OCI-LY7 (cell line): ENCODE data around the gene PITPNC1. TPM values are rescaled to one million over a fixed set of nuclear protein-coding genes. Genes with fewer than 3 reads are reported as not detected.

Experiments used
- BruUV-seq: library from RNA; stranded (reverse); fragments of 400-500 nt; replicated peaks from 2 replicates; lab custom pipeline; 2021; lab: Mats Ljungman, UMichigan
- CTCF ChIA-PET: fragments of 300-600 bp; sonication (Branson Sonifier 250); formaldehyde crosslinking; loops from one replicate; lab custom pipeline; 2022; ENCODE audit warnings: antibody characterized with exemption; ENCODE audit not compliant: unreplicated experiment; lab: Charles Lee
- POLR2A ChIA-PET: fragments of 300-600 bp; sonication (Branson Sonifier 250); formaldehyde crosslinking; loops from one replicate; lab custom pipeline; 2022; ENCODE audit warnings: antibody characterized with exemption; lab: Charles Lee
- DNase-seq: peaks from one replicate; pipeline ENCODE4 v3.0.0-alpha.2; 2015; ENCODE audit warnings: low spot score
- H2AFZ ChIP-seq: fragments of 200-600 bp; sonication (generic), shearing (Covaris generic); 2 replicates; pipeline ENCODE4 v1.6.1; 2014; ENCODE audit warnings: mild to moderate bottlenecking, antibody characterized with exemption, low read length, moderate library complexity
- H3K27ac ChIP-seq: fragments of 200-600 bp; sonication (generic); 2 replicates; pipeline ENCODE4 v1.5.1; 2014; ENCODE audit warnings: mixed run types, low read depth, mild to moderate bottlenecking, moderate library complexity, low read length, inconsistent platforms; ENCODE audit not compliant: poor library complexity, severe bottlenecking
- H3K36me3 ChIP-seq: fragments of 200-600 bp; sonication (generic); 2 replicates; pipeline ENCODE4 v1.6.1; 2014; ENCODE audit warnings: mild to moderate bottlenecking, antibody characterized with exemption, low read length, moderate library complexity, mixed read lengths; ENCODE audit not compliant: insufficient read depth
- H3K4me1 ChIP-seq: fragments of 200-600 bp; sonication (generic); 2 replicates; pipeline ENCODE4 v1.5.1; 2014; ENCODE audit warnings: mild to moderate bottlenecking, low read length; ENCODE audit not compliant: insufficient read depth, poor library complexity, severe bottlenecking
- H3K4me2 ChIP-seq: fragments of 200-600 bp; sonication (generic); 2 replicates; pipeline ENCODE4 v1.6.1; 2014; ENCODE audit warnings: mild to moderate bottlenecking, low read length
- H3K4me3 ChIP-seq: fragments of 200-600 bp; sonication (generic); 2 replicates; pipeline ENCODE4 v1.5.1; 2014; ENCODE audit warnings: mild to moderate bottlenecking, low read depth, low read length; ENCODE audit not compliant: poor library complexity, severe bottlenecking
- H3K79me2 ChIP-seq: fragments of 200-600 bp; sonication (generic); 2 replicates; pipeline ENCODE4 v1.6.1; 2016; ENCODE audit warnings: low read depth, mild to moderate bottlenecking, low read length, moderate library complexity, mixed read lengths; ENCODE audit not compliant: insufficient read depth
- H3K9me2 ChIP-seq: fragments of 200-600 bp; sonication (generic); 2 replicates; pipeline ENCODE4 v1.6.1; 2016; ENCODE audit warnings: mild to moderate bottlenecking, low read length, mixed read lengths; ENCODE audit not compliant: insufficient read depth
- H3K9me3 ChIP-seq: fragments of 200-600 bp; sonication (generic); 2 replicates; pipeline ENCODE4 v1.6.1; 2014; ENCODE audit warnings: mild to moderate bottlenecking, mixed run types, low read length, mixed read lengths
- H4K20me1 ChIP-seq: fragments of 200-600 bp; sonication (generic); 2 replicates; pipeline ENCODE4 v1.6.1; 2014; ENCODE audit warnings: mild to moderate bottlenecking, antibody characterized with exemption, low read length, moderate library complexity, mixed read lengths; ENCODE audit not compliant: insufficient read depth
- CTCF ChIP-seq: fragments of 200-600 bp; sonication (generic); conservative IDR thresholded peaks from 2 replicates; pipeline ENCODE4 v1.5.1; 2014; ENCODE audit warnings: mild to moderate bottlenecking, antibody characterized with exemption, low read length, moderate library complexity, mixed read lengths
- EZH2phosphoT487 ChIP-seq: fragments of 200-600 bp; sonication (generic); IDR thresholded peaks from 2 replicates; pipeline ENCODE4 v1.6.1; 2018; ENCODE audit warnings: low read depth, borderline replicate concordance, mild to moderate bottlenecking, mixed run types, antibody characterized with exemption, low read length, moderate library complexity, mixed read lengths
- intact Hi-C: fragments of 100-400 bp; cut with micrococcal nuclease; formaldehyde crosslinking; loops from one replicate; pipeline ENCODE4 v1.10.0; 2022; ENCODE audit not compliant: unreplicated experiment
- total RNA-seq, 2 experiments: library from RNA; depleted of rRNA in 1 of 2; stranded (reverse); fragments of >200 nt in 1 of 2; shearing (Covaris generic) in 1 of 2; gene quantifications; 2 replicates each; pipeline ENCODE4 v1.2.3, GENCODE V29; 2014 to 2022

Gene PITPNC1
- total RNA-seq, 2 experiments from 2014 or later: 14.3 to 21.1 TPM

- H3K4me2 ChIP-seq: no peak overlapping the region
- H4K20me1 ChIP-seq: no peaks in the 10 kb centered on the region
- no peaks in the 10 kb centered on the region for H3K79me2 ChIP-seq
- DNase-seq: no peak
- no peak for TF ChIP-seq EZH2phosphoT487
- no peak for TF ChIP-seq CTCF
- no peaks in the 10 kb centered on the region for H3K4me1 ChIP-seq
- intact Hi-C loops: no loop called here
- H3K27ac ChIP-seq: no peak overlapping the region
- no peak overlapping the region for H3K4me3 ChIP-seq
- no peaks in the 10 kb centered on the region for H3K9me2 ChIP-seq
- H3K36me3 ChIP-seq: no peaks in the 10 kb centered on the region
- BruUV-seq: no TSS peak
- H3K9me3 ChIP-seq: no peaks in the 10 kb centered on the region
- ChIA-PET POLR2A (no interaction called here), CTCF (no interaction called here)
- H2AFZ ChIP-seq: no peak overlapping the region
Measured at GRCh38 chr17:67602444-67602843, 225.4 kb downstream of the PITPNC1 start.

GRCh38 chr17:67602974-67603373 is 225.9 kb downstream of the PITPNC1 start:
- TF ChIP-seq CTCF (peak; percentile 78), EZH2phosphoT487 (no peak)
- Histone ChIP-seq H2AFZ (no peak overlapping the region), H3K36me3 (no peaks in the 10 kb centered on the region), H3K9me3 (no peaks in the 10 kb centered on the region), H3K4me2 (no peak overlapping the region), H3K4me3 (no peak overlapping the region), H3K27ac (no peak overlapping the region), H4K20me1 (no peaks in the 10 kb centered on the region), H3K79me2 (no peaks in the 10 kb centered on the region), H3K4me1 (no peaks in the 10 kb centered on the region), H3K9me2 (no peaks in the 10 kb centered on the region)
- ChIA-PET POLR2A (no interaction called here), CTCF (no interaction called here)
- intact Hi-C loops: loop anchor here (1.0 kb wide), 1 partner anchor 224 kb away; no protein-coding TSS in a partner anchor
- DNase-seq: peak; percentile 66
- BruUV-seq: no TSS peak

- ChIA-PET CTCF (no interaction called here), POLR2A (no interaction called here)
- no TSS peak for BruUV-seq
- H3K9me3 ChIP-seq: no peaks in the 10 kb centered on the region
- no peak overlapping the region for H3K4me2 ChIP-seq
- H3K79me2 ChIP-seq: no peaks in the 10 kb centered on the region
- H3K4me1 ChIP-seq: no peaks in the 10 kb centered on the region
- no peak overlapping the region for H3K4me3 ChIP-seq
- no peak for TF ChIP-seq EZH2phosphoT487
- no peak for TF ChIP-seq CTCF
- no peaks in the 10 kb centered on the region for H3K36me3 ChIP-seq
- no peak overlapping the region for H3K27ac ChIP-seq
- intact Hi-C loops: no loop called here
- DNase-seq: no peak
- no peaks in the 10 kb centered on the region for H3K9me2 ChIP-seq
- no peak overlapping the region for H2AFZ ChIP-seq
- no peaks in the 10 kb centered on the region for H4K20me1 ChIP-seq
Measured at GRCh38 chr17:67605256-67605912, 228.3 kb downstream of the PITPNC1 start.
